Measurements from ENCODE around the gene SLC27A4.

GRCh38 chr9:128397831-128398230 is 57.5 kb downstream of the SLC27A4 start:
- no peak for TF ChIP-seq CTCF (IDR thresholded peaks at IDR 0.05)
- TF ChIP-seq POLR2AphosphoS5 (IDR thresholded peaks at IDR 0.05): no peak
- no peak for TF ChIP-seq POLR2A (IDR thresholded peaks at IDR 0.05; ENCODE audit: low read depth)
- no peak for TF ChIP-seq EP300 (IDR thresholded peaks at IDR 0.05)

Measured in esophagus muscularis mucosa (tissue), 4 donors.